ENCODE results near the gene RHOU.

RHOU gene

DNA sequence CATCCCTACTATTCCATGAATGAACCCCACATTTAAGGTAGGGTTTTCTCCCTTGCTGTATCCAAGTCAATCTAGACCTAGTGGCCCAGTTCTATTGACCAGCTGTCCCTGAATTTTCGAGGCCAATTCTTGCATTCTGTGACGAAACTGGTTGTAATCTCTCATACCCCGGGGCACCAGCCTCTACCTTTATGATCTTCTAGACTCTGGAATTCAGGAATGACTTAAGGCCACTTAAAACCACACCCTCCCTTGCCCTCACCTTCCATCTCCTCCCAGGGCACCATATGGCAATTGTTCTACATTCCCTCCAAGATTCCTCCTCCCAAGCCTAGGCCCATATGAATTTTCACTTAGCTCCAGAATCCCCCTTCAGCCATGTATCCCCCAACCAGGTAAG, 48.9 kb downstream of the RHOU start:
- ChIA-PET POLR2A (ENCODE audit: low non-redundant PET) (no interaction called here), CTCF (interaction anchor here (1.0 kb wide), 1 partner anchor 14 kb away, joined by 4 read pairs; no protein-coding TSS in a partner anchor)
- DNase-seq (ENCODE audit: low spot score), result no peak
- TF ChIP-seq, protein P1, sequence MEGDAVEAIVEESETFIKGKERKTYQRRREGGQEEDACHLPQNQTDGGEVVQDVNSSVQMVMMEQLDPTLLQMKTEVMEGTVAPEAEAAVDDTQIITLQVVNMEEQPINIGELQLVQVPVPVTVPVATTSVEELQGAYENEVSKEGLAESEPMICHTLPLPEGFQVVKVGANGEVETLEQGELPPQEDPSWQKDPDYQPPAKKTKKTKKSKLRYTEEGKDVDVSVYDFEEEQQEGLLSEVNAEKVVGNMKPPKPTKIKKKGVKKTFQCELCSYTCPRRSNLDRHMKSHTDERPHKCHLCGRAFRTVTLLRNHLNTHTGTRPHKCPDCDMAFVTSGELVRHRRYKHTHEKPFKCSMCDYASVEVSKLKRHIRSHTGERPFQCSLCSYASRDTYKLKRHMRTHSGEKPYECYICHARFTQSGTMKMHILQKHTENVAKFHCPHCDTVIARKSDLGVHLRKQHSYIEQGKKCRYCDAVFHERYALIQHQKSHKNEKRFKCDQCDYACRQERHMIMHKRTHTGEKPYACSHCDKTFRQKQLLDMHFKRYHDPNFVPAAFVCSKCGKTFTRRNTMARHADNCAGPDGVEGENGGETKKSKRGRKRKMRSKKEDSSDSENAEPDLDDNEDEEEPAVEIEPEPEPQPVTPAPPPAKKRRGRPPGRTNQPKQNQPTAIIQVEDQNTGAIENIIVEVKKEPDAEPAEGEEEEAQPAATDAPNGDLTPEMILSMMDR (conservative IDR thresholded peaks at IDR 0.05; ENCODE audit: low read depth), result no peak
- no peak overlapping the region for H3K27ac ChIP-seq

DNA sequence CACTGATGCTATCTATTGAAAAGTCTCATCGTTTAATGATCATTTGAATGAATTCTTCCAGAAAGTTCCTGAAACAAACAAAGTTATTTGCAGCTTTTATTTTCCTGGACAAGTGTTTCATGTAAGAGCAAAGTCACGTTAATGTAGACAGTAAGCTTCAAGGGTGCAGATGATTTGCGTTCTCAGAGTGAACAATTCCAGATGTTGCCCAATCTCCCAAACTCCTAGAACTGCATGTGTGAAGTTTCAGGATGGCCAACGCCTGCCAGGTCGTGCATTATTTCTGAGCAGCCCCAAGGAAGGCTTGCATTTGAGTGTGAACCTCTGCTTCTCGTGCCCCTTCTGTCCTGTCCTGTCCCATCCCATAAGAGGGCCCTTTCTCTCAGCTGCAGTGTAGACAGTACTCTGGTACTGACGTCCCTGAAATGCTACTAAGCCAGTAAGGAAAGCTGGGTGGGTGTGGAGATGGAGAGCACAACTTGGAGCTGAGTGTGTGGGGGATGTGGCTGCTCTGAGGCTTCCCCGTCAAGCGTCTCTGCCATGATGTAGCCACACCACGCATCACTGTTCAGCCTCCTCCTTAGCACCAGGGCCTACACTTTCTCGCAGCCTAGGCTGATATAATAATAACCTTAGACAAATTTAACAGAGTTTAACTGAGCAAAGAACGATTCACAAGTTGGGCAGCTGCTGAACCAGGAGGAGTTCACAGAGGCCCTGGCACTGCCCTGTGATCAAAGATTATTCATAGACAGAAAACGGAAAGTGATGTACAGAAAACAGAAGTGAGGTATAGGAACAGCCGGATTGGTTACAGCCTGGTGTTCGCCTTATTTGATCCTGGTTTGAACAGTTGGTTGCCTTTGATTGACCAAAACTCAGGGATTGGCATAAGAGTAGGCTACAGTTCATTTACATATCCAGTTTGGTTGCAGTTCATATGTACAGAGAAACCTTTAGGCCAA, 50.4 kb downstream of the RHOU start:
- TF ChIP-seq, protein P1 (conservative IDR thresholded peaks at IDR 0.05; ENCODE audit: low read depth), result no peak
- no peak overlapping the region for H3K27ac ChIP-seq
- CTCF ChIA-PET, result interaction anchor here (0.6 kb wide), 1 partner anchor 257 kb away, joined by 5 read pairs; no protein-coding TSS in a partner anchor
- no peak for DNase-seq (ENCODE audit: low spot score)
- POLR2A ChIA-PET (ENCODE audit: low non-redundant PET), result no interaction called here

GRCh38 chr1:228786361-228787129, 51.3 kb downstream of the RHOU start:
- CTCF ChIA-PET, result interaction anchor here (0.6 kb wide), 1 partner anchor 257 kb away, joined by 5 read pairs; no protein-coding TSS in a partner anchor
- no peak for DNase-seq (ENCODE audit: low spot score)
- TF ChIP-seq, protein P1 (conservative IDR thresholded peaks at IDR 0.05; ENCODE audit: low read depth), result no peak
- POLR2A ChIA-PET (ENCODE audit: low non-redundant PET), result no interaction called here
- H3K27ac ChIP-seq, result no peak overlapping the region

DNA sequence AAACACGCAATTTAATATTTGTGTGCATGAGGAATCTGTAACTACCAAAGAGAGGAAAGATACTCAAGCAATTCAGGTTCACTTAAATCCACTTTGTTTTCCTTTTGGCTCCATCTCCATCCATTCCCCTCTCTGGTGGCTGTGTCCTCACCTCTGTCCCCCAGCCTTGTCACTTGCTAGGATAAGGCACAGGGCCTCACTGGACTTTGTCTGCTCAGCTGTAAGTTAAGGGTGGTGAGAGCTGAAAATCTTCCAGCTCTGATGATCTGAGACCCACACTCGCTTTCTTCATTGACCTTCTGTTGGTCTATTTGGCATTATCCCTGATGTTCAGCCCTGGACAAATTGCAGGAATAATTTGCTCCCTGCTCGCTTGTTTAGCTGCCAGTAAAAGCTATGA, 56.5 kb downstream of the RHOU start:
- no peak for DNase-seq (ENCODE audit: low spot score)
- ChIA-PET POLR2A (ENCODE audit: low non-redundant PET) (interaction anchor here (0.6 kb wide), 1 partner anchor 13 kb away, joined by 8 read pairs; no protein-coding TSS in a partner anchor), CTCF (interaction anchor here (0.7 kb wide), 1 partner anchor 92 kb away, joined by 3 read pairs; no protein-coding TSS in a partner anchor)
- TF ChIP-seq, protein P1 (conservative IDR thresholded peaks at IDR 0.05; ENCODE audit: low read depth), result no peak
- no peak overlapping the region for H3K27ac ChIP-seq

- ChIA-PET POLR2A (ENCODE audit: low non-redundant PET) (no interaction called here), CTCF (no interaction called here)
- no peak for DNase-seq (ENCODE audit: low spot score)
- TF ChIP-seq, protein P1 (conservative IDR thresholded peaks at IDR 0.05; ENCODE audit: low read depth), result no peak
- H3K27ac ChIP-seq, result no peak overlapping the region
Measured at GRCh38 chr1:228792601-228793000, 57.3 kb downstream of the RHOU start.

- TF ChIP-seq, protein P1 (conservative IDR thresholded peaks at IDR 0.05; ENCODE audit: low read depth), result no peak
- no peak overlapping the region for H3K27ac ChIP-seq
- ChIA-PET POLR2A (ENCODE audit: low non-redundant PET) (no interaction called here), CTCF (no interaction called here)
- no peak for DNase-seq (ENCODE audit: low spot score)
Measured at GRCh38 chr1:228793032-228793431, 57.8 kb downstream of the RHOU start.
